Measurements from ENCODE around the gene TM9SF4. TPM values are rescaled to one million over a fixed set of nuclear protein-coding genes. Genes with fewer than 3 reads are reported as not detected.

Gene TM9SF4
- total RNA-seq, 1 donor from 2014 or later = 29.2 TPM

DNA sequence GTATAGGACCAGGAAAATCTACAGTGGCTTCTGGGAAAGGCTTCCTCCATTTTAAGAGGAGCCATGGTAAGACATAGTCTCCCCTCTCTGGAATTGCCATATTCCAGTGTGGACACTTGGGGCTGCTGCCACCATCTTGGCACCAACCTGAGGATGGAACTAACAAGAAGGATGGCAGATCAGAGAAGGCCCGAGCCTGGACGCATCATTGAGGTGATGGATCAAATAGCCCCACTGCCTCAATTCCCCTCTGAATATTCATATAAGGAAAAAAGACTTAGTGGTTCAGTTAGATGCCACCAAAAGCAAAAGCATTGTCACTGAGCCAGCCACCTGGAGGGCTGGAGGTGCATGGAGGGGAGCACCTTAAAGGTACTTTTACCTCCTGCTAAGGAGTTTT is 72.1 kb downstream of the TM9SF4 start:
- Histone ChIP-seq H3K4me3 (no peak overlapping the region), H3K36me3 (no peaks in the 10 kb centered on the region), H3K27ac (no peak overlapping the region), H3K4me1 (no peaks in the 10 kb centered on the region), H3K27me3 (no peaks in the 10 kb centered on the region), H3K9me3 (no peaks in the 10 kb centered on the region)
- intact Hi-C loops (cut with DNase I) = no loop called here
- TF ChIP-seq, protein P1, sequence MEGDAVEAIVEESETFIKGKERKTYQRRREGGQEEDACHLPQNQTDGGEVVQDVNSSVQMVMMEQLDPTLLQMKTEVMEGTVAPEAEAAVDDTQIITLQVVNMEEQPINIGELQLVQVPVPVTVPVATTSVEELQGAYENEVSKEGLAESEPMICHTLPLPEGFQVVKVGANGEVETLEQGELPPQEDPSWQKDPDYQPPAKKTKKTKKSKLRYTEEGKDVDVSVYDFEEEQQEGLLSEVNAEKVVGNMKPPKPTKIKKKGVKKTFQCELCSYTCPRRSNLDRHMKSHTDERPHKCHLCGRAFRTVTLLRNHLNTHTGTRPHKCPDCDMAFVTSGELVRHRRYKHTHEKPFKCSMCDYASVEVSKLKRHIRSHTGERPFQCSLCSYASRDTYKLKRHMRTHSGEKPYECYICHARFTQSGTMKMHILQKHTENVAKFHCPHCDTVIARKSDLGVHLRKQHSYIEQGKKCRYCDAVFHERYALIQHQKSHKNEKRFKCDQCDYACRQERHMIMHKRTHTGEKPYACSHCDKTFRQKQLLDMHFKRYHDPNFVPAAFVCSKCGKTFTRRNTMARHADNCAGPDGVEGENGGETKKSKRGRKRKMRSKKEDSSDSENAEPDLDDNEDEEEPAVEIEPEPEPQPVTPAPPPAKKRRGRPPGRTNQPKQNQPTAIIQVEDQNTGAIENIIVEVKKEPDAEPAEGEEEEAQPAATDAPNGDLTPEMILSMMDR (IDR thresholded peaks at IDR 0.05) = no peak
- DNase-seq (ENCODE audit: low spot score in 2 of 2) = no peak

DNA sequence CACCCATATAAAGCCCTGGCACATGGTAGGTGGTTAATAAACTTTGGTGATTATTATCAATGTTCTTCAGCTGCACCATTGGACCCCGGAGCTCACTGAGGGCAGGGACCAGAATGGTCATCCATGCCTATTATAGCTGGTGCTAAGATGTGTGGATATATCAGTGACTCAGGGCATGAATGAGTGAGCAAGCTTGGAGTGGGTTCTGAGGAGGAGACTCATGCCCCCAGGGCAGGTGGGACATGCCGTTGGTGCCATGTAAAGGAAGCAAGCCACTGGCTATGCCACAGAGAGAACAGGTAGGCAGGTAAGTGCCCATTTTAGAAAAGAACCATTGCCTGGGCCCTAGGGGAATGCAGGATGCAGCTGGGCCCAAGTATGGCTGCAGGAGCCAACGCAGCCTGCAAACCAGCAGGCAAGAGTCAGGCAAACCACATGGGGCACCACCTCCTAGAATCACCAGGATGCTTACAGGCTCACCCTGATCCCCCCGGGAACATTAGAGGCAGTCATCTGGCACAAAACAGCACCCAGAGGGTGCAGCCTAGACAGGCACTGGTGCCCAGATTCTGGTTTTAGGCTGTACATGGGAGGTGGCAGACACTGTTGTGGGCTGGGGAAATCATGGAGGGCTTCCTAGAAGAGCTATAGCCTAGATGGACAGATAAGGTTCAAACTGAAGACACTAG is 74.6 kb downstream of the TM9SF4 start:
- TF ChIP-seq, protein P1 (IDR thresholded peaks at IDR 0.05) = no peak
- H3K4me1 ChIP-seq = peaks cover 7 to 11% of the 10 kb centered on the region in 2 donors
- H3K4me3 ChIP-seq = no peak overlapping the region
- intact Hi-C loops (cut with DNase I) = no loop called here
- no peaks in the 10 kb centered on the region for H3K9me3 ChIP-seq
- DNase-seq (ENCODE audit: low spot score in 2 of 2) = no peak
- no peak overlapping the region for H3K27ac ChIP-seq
- H3K36me3 ChIP-seq = no peaks in the 10 kb centered on the region
- no peaks in the 10 kb centered on the region for H3K27me3 ChIP-seq

DNA sequence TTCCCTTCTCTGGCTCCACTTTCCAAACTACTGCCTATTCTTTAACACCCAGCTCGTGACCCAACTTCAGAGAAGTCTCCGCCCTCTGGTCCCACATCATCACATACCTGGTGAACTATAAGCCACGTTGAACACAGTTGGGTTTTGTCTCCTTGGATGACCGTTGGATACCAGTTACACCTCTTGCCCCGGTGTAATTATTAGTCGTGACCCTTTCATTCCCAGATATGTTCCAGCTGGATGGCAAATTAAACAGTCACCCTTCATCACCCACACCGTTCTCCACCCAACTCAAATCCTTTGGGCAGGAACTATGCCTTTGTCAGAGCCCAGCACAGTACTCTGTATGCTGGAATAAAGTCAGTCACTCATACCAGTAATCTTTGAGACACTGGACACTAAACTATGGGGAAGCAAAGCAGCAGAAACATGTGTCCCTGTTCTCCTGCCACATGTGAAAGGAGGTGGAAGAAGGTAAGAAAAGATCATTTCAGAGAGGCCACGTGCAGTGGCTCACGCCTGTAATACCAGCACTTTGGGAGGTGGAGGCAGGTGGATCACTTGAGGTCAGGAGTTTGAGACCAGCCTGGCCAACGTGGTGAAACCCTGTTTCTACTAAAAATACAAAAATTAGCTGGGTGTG is 75.6 kb downstream of the TM9SF4 start:
- Histone ChIP-seq H3K4me3 (no peak overlapping the region), H3K9me3 (no peaks in the 10 kb centered on the region), H3K36me3 (no peaks in the 10 kb centered on the region), H3K4me1 (peaks cover 9 to 15% of the 10 kb centered on the region in 2 donors), H3K27me3 (no peaks in the 10 kb centered on the region), H3K27ac (no peak overlapping the region)
- TF ChIP-seq, protein P1 (IDR thresholded peaks at IDR 0.05) = no peak
- no peak for DNase-seq (ENCODE audit: low spot score in 2 of 2)
- intact Hi-C loops (cut with DNase I) = no loop called here

DNA sequence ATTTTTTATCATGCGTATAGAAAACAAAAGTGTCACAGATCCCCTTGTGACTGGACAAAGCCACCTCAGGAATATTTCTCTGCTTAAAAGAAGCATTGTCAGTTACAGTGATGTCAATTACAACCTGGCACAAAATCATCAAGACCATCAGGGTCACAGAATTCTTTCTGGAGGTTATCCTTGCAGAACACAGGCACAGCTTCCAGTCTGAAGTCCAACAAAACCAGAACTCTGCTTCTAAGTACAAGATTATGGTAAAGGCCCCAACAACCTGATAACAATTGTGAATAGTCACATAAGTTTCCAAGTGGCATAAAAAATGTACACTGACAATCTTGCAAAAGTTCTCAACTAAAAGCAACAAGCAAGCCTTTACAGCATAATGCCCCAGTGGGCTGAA is 77.0 kb downstream of the TM9SF4 start:
- no peak for DNase-seq (ENCODE audit: low spot score in 2 of 2)
- TF ChIP-seq, protein P1 (IDR thresholded peaks at IDR 0.05) = no peak
- H3K27me3 ChIP-seq = no peaks in the 10 kb centered on the region
- H3K36me3 ChIP-seq = no peaks in the 10 kb centered on the region
- no peak overlapping the region for H3K27ac ChIP-seq
- H3K9me3 ChIP-seq = no peaks in the 10 kb centered on the region
- intact Hi-C loops (cut with DNase I) = no loop called here
- no peak overlapping the region for H3K4me3 ChIP-seq
- H3K4me1 ChIP-seq = peaks cover 9 to 20% of the 10 kb centered on the region in 2 donors

DNA sequence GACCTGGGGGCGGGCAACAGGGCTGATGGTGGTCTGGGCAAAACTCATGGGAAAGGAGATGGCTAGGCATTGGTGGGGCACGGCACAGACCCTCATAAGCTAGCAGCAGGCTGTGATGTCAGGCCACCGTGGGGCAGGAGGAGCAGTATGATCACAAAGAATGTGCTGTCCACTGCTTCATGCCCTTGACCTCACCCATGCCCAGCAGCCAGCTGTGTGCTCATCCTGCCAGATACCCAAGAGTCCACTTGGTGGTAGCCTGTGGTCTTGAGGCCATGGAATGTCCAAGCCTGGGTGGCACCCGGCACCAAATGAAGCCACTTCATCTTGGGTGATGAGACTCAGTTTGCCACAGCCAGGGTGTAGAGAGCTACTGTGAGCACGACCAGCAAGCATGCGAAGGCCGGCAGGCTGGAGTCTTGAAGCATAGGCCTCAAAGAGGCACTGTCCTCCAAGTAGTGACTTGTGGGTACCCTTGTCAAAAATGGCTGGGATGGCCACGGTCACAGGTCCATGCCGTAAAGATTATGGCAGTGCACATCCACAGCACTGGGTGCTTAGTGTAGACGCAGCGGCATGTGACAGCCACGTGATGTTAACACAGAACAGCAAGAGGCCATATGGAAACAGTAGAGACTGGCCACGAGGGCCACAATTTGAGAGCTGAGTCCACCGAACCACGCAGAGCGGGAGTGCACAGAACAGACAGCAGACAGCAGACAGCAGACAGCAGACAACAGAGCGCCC is 79.0 kb downstream of the TM9SF4 start:
- intact Hi-C loops (cut with DNase I) = no loop called here
- no peak for DNase-seq (ENCODE audit: low spot score in 2 of 2)
- no peak overlapping the region for H3K27ac ChIP-seq
- peaks cover 9 to 20% of the 10 kb centered on the region in 2 donors for H3K4me1 ChIP-seq
- no peaks in the 10 kb centered on the region for H3K36me3 ChIP-seq
- no peaks in the 10 kb centered on the region for H3K27me3 ChIP-seq
- TF ChIP-seq, protein P1 (IDR thresholded peaks at IDR 0.05) = no peak
- H3K9me3 ChIP-seq = no peaks in the 10 kb centered on the region
- peak overlapping the region in 1 of 2 donors; percentile 82 for H3K4me3 ChIP-seq
